Measurements from ENCODE around the gene ADISSP.

- TF ChIP-seq ZNF18 (tag by site-specific recombination; IDR thresholded peaks at IDR 0.05) (no peak), ZNF561 (tag by site-specific recombination; IDR thresholded peaks at IDR 0.05; ENCODE audit: borderline replicate concordance) (no peak), ZNF350 (tag by site-specific recombination; IDR thresholded peaks at IDR 0.05) (no peak), ZBTB44 (tag by site-specific recombination; IDR thresholded peaks at IDR 0.05) (no peak), CTCF (tag by site-specific recombination; IDR thresholded peaks at IDR 0.05) (no peak), ZNF530 (tag by site-specific recombination; IDR thresholded peaks at IDR 0.05; ENCODE audit: low read depth) (no peak), ZNF792 (tag by site-specific recombination; IDR thresholded peaks at IDR 0.05) (no peak), ATF2 (tag by site-specific recombination; IDR thresholded peaks at IDR 0.05; ENCODE audit: low read depth) (no peak), ZNF37A (tag by site-specific recombination; IDR thresholded peaks at IDR 0.05) (no peak)
Observed at GRCh38 chr20:3741836-3742458, 25.6 kb downstream of the ADISSP start.
